GM19025 (cell line): Measurements from ENCODE around the gene MED13L.
"Not testable (repeated sequence)": the region's sequence is repeated elsewhere in the genome, so short reads cannot be mapped to it uniquely, and the experiment has no call there.

Experiments
- ATAC-seq: cut with Tn5 transposase; IDR thresholded peaks from one replicate; pipeline ENCODE4 v1.9.1; 2021; ENCODE audit warnings: mild to moderate bottlenecking, low read depth, moderate library complexity; ENCODE audit not compliant: unreplicated experiment

Gene MED13L

GRCh38 chr12:116249938-116250337, 27.6 kb downstream of the MED13L start:
- ATAC-seq, result no peak

GRCh38 chr12:116248930-116249329, 28.6 kb downstream of the MED13L start:
- no peak for ATAC-seq

GRCh38 chr12:116248433-116248832, 29.1 kb downstream of the MED13L start:
- no peak for ATAC-seq

- ATAC-seq, result no peak
These were observed 30.1 kb downstream of the MED13L start for GRCh38 chr12:116247377-116247776.

GRCh38 chr12:116246490-116247179, 30.9 kb downstream of the MED13L start:
- no peak for ATAC-seq

GRCh38 chr12:116245189-116245588, 32.3 kb downstream of the MED13L start:
- ATAC-seq, result no peak

- ATAC-seq, result no peak
These were observed 32.9 kb downstream of the MED13L start for GRCh38 chr12:116244474-116245090.

- ATAC-seq, result no peak
These were observed 33.5 kb downstream of the MED13L start for GRCh38 chr12:116244001-116244400.

GRCh38 chr12:116242740-116243139, 34.8 kb downstream of the MED13L start:
- ATAC-seq, result no peak

GRCh38 chr12:116241157-116241759, 36.2 kb downstream of the MED13L start:
- no peak for ATAC-seq

GRCh38 chr12:116238570-116239119, 38.8 kb downstream of the MED13L start:
- not testable (repeated sequence) for ATAC-seq

- ATAC-seq, result no peak
These were observed 39.3 kb downstream of the MED13L start for GRCh38 chr12:116238149-116238548.

GRCh38 chr12:116236976-116237375, 40.5 kb downstream of the MED13L start:
- no peak for ATAC-seq

GRCh38 chr12:116236148-116236731, 41.3 kb downstream of the MED13L start:
- no peak for ATAC-seq

- not testable (repeated sequence) for ATAC-seq
These were observed 43.3 kb downstream of the MED13L start for GRCh38 chr12:116234148-116234547.

GRCh38 chr12:116233669-116234068, 43.8 kb downstream of the MED13L start:
- ATAC-seq, result no peak

- no peak for ATAC-seq
These were observed 49.7 kb downstream of the MED13L start for GRCh38 chr12:116227811-116228210.

- ATAC-seq, result no peak
These were observed 51.5 kb downstream of the MED13L start for GRCh38 chr12:116226026-116226425.

- ATAC-seq, result no peak
These were observed 55.1 kb downstream of the MED13L start for GRCh38 chr12:116222358-116222757.

- no peak for ATAC-seq
These were observed 56.7 kb downstream of the MED13L start for GRCh38 chr12:116220756-116221155.

GRCh38 chr12:116217045-116217735, 60.3 kb downstream of the MED13L start:
- ATAC-seq, result no peak
